ENCODE results near the gene SEMA6D. TPM values are rescaled to one million over a fixed set of nuclear protein-coding genes. Genes with fewer than 3 reads are reported as not detected.
"Not testable (repeated sequence)": the region's sequence is repeated elsewhere in the genome, so short reads cannot be mapped to it uniquely, and the experiment has no call there.

SEMA6D gene
- total RNA-seq, 4 donors from 2014 or later = 1.5 to 27.2 (median 5.5) TPM

- no peaks in the 10 kb centered on the region for H3K27me3 ChIP-seq
- intact Hi-C loops (cut with DNase I; ENCODE audit: low total_unique reads) = no loop called here
- no peak for DNase-seq
- H3K36me3 ChIP-seq = no peaks in the 10 kb centered on the region
- H3K27ac ChIP-seq = no peak overlapping the region
- no peaks in the 10 kb centered on the region for H3K9me3 ChIP-seq
- H3K4me1 ChIP-seq = no peaks in the 10 kb centered on the region
- no peak overlapping the region for H3K4me3 ChIP-seq
- no peak for TF ChIP-seq CTCF (IDR thresholded peaks at IDR 0.05)
- no peak for TF ChIP-seq POLR2A (IDR thresholded peaks at IDR 0.05)
Measured at GRCh38 chr15:47733085-47733484, 15.8 kb downstream of the SEMA6D start.

- Histone ChIP-seq H3K36me3 (no peaks in the 10 kb centered on the region), H3K27me3 (no peaks in the 10 kb centered on the region), H3K9me3 (no peaks in the 10 kb centered on the region), H3K27ac (no peak overlapping the region), H3K4me3 (no peak overlapping the region), H3K4me1 (no peaks in the 10 kb centered on the region)
- DNase-seq = no peak
- no peak for TF ChIP-seq CTCF (IDR thresholded peaks at IDR 0.05)
- intact Hi-C loops (cut with DNase I; ENCODE audit: low total_unique reads) = no loop called here
Measured at GRCh38 chr15:47736143-47736786, 19.0 kb downstream of the SEMA6D start.

GRCh38 chr15:47737477-47737876, 20.2 kb downstream of the SEMA6D start:
- DNase-seq = no peak
- H3K27ac ChIP-seq = no peak overlapping the region
- no peak overlapping the region for H3K4me3 ChIP-seq
- H3K4me1 ChIP-seq = no peaks in the 10 kb centered on the region
- TF ChIP-seq POLR2A (IDR thresholded peaks at IDR 0.05) (no peak), CTCF (IDR thresholded peaks at IDR 0.05) (no peak)
- intact Hi-C loops (cut with DNase I; ENCODE audit: low total_unique reads) = no loop called here
- no peaks in the 10 kb centered on the region for H3K9me3 ChIP-seq
- H3K36me3 ChIP-seq = no peaks in the 10 kb centered on the region
- no peaks in the 10 kb centered on the region for H3K27me3 ChIP-seq

- H3K9me3 ChIP-seq; H3K27ac ChIP-seq; DNase-seq; H3K4me1 ChIP-seq; H3K36me3 ChIP-seq; H3K27me3 ChIP-seq; H3K4me3 ChIP-seq; intact Hi-C loops (cut with DNase I; ENCODE audit: low total_unique reads): not testable (repeated sequence)
Measured at GRCh38 chr15:47738144-47738825, 21.0 kb downstream of the SEMA6D start.

- Histone ChIP-seq H3K27me3 (no peaks in the 10 kb centered on the region), H3K27ac (no peak overlapping the region), H3K4me1 (no peaks in the 10 kb centered on the region), H3K9me3 (no peaks in the 10 kb centered on the region), H3K4me3 (no peak overlapping the region), H3K36me3 (no peaks in the 10 kb centered on the region)
- no peak for TF ChIP-seq CTCF (IDR thresholded peaks at IDR 0.05)
- no peak for TF ChIP-seq POLR2A (IDR thresholded peaks at IDR 0.05)
- intact Hi-C loops (cut with DNase I; ENCODE audit: low total_unique reads) = no loop called here
- DNase-seq = no peak
Measured at GRCh38 chr15:47741082-47741481, 23.8 kb downstream of the SEMA6D start.

Data from uterus (tissue), 4 donors.